Body of pancreas (tissue), 4 donors: ENCODE results near the gene ARHGAP12.

ENCODE experiments used
- CTCF ChIP-seq, 7 experiments: fragments of 450-650 bp in 4 of 7; fragments of 200-600 bp in 3 of 7; sonication (generic) in 3 of 7; IDR thresholded peaks; one replicate each; pipeline ENCODE4 v1.5.1; 2016 to 2019; ENCODE audit warnings: antibody characterized with exemption in 7 of 7
- POLR2A ChIP-seq, 3 donors: fragments of 450-650 bp; IDR thresholded peaks; one replicate each; pipeline ENCODE4 v1.6.1; 2016; ENCODE audit warnings: antibody characterized with exemption in 3 of 3, mild to moderate bottlenecking in 2 of 3

- TF ChIP-seq POLR2A (IDR thresholded peaks at IDR 0.05) (no peak), CTCF (IDR thresholded peaks at IDR 0.05) (no peak)
These were observed 45.9 kb upstream of the ARHGAP12 start for GRCh38 chr10:31974434-31975124.
